Activated naive CD8-positive, alpha-beta T cell treated with anti-CD3 and anti-CD28 coated beads, Interleukin-2, amount 50 U/mL, for 16 hours (primary cell): ENCODE data around the gene NAA11.

Experiments
- DNase-seq: peaks from one replicate; pipeline ENCODE4 v3.0.0-alpha.2; 2020; ENCODE audit warnings: low read depth, low spot score

NAA11 gene

DNA sequence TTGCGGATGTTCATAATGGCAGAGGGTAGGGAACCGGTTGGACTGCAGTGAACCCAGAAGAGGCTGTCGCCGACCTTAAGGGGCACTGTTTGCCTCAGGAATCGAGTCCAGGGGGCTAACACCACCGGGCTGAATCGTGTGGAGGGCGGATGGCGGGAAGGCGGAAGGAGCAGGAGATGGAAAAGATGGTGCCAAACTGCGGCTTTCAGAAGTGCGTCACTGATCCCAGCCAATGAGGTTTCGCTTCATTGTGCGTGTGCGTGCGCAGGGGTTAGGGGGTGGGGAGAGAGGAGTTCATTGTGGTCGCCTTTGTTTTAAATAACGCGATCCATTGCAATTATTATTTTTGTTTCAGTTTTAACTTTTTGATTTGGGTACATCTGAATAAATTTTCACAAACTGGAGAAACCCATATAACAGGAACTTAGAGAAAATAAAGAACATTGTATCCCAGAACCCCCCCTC, at the start of gene NAA11:
NAA11 (minus strand) TSS at position 198 of the 465 bp plus-strand sequence; CDS start at position 14, 184 bp downstream.
- DNase-seq: no peak

DNA sequence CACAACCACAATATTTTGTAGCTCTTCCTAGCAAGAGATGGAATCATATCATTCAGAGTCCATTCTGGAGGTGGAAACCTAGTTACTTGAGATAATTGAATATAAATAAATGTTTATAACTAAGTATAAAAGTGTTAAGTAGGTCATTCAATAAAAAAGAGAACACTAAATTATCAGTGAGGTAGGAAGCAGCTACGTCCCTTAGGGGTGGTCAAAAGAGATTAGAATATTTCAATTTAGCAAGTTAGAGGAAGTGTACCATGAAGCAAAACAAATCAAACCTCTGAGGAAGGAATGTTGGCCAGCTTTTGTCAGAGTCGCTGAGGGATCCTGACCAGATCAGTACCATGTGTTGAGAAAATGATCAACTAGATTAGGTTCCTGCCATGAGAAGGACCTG, 44.2 kb upstream of the NAA11 start:
- DNase-seq: no peak

DNA sequence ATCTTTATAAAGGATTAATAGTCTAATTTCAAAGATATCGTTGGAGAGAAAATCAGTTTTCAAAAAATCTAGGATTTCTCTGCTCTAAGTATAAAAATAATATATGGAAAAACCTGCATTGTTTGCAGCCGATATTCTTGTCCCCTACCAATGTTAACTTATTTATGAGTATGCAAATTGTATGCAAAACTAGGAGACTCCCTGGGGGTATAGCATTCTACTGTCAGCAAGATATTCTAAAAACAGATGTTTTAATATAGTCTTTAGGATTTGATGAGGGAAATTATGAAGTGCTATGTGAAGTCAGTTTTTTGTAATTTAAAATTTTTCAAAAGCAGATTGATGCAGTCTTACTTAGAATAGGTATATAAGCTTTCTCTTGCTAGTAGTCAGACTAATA, 41.2 kb upstream of the NAA11 start:
- DNase-seq: no peak

DNA sequence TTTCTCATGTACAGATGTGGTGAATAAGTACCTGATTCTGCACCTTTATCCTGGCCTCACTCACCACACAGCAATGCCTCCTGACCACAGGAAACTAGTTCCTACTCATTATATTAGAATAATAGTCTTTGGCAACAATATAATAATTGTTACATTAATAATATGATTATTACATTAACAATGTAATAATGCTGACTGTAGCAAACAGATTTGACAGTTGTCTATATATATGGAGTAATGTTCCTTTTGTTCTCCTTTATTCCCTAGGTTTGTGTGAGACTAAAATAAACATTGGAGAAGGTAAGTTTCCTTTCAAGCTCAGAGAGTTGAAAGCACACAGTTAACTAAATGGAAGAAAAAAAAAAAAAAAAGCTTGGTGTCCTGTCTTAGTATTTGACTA, 40.6 kb upstream of the NAA11 start:
- no peak for DNase-seq

DNA sequence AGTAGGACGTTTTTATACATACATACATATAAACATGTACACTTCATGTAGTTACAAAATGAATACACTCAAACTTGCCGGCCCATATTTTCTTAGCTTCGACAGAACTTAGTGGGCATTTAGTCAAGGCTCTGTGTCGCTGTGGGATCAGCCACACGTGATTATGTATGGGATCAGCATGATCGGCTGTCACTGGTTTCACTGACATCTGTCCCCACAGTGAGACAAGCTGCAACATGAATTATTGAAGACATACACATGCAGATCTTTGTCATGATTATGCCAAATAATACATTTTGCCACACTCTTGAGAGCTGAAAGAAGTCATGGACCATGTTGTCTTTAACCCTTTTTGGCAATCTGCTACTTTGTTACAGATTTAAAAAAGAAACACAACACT, 38.2 kb upstream of the NAA11 start:
- no peak for DNase-seq

DNA sequence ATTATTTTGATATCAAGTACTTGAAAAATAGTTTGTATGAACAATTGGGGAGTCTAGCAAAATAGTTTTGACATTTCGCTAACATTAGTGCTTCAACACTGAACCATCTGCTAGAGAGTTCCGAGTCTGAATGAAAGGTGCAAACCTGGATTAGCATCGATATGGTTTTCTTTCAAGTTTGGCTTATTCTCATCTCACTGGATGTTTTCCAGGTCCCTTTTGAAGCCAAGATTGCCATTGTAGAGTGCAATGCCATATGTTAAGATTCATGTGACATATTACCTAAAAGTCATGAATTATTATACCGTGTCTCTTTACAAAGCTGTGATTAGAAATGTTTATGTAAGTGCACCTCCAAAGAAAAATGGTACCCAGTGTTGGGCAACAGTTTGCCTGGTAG, 36.8 kb upstream of the NAA11 start:
- no peak for DNase-seq

DNA sequence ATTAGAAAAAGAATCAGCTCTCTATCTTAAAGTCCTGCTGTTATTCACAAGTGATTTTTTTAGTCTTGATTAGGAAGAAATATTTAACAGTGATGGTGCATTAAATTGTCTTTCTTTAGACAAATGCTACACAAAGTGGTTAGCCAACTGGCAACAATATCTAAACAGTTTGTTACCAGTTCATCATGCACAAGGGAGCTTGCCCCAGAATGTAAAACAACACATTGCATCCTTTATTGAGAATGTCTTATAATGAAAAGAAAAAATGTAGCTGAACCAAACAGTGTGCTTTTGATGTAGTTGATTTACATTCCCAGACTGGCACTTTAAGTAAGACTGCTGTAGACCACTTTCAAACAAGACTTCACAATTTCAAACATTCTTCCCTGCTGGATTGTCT, 34.1 kb upstream of the NAA11 start:
- DNase-seq: no peak

DNA sequence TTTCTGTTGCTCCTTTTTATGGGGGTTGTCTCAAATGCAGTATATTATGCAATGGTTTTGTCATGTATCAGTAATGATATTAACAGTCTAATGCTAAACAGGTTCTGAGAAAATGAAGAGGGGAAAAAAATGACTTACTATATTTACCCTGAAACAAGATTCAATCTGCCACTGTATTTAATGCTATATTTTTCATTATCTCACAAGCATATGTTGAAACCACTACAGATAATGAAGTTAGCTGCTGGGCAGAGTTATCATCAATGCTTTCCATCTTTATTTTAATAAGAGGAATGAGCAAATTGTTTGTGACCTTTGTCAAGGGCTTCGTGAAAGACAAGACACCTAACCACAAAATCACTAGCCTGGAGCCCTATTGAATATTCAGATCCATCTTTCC, 32.6 kb upstream of the NAA11 start:
- no peak for DNase-seq

DNA sequence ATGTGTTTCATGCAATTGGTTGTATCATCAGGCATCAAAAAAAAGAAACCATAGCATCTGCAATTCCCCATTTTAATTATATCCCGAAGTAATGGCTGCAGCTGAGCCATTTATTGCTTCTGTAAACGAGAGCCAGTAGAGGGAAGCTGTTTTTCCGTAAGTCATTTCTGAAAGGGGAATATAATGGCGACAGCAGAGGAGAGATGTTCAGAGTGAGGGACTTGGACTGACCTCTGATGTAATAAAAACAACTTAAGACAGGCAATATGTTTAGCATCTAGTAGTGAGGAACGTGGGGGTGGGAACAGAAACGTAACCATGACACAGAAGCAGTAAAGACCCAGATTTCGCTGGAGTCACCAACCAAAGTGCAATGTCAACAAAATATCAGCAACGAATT, 31.5 kb upstream of the NAA11 start:
- no peak for DNase-seq

DNA sequence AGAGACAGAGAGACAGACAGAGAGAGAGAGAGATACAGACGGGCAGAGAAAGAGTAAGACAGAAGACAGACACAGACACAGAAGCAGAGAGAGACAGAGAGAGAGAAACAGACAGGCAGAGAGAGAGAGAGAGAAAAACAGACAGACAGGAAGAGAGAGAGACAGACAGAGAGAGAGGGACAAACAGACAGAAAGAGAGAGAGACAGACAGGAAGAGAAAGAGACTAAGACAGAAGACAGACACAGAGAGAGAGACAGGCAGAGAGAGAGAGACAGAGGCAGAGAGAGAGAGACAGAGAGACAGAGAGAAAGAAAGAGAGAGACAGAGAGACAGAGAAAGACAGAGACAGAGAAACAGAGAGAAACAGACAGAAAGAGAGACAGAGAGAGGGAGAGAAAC, 27.2 kb upstream of the NAA11 start:
- DNase-seq: no peak

DNA sequence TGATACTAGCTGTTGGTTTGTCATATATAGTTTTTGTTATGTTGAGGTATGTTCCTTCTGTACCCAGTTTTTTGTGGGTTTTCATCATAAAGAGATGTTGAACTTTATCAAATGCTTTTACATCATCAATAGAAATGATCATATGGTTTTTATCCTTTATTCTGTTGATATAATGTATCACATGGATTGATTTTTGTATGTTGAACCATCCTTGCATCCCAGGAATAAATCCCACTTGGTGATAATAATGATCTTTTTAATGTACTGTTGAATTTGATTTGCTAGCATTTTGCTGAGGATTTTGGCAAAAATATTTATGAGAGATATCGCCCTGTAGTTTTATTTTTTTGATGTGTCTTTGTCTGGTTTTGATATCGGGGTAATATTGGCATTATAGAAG, 22.5 kb upstream of the NAA11 start:
- no peak for DNase-seq

DNA sequence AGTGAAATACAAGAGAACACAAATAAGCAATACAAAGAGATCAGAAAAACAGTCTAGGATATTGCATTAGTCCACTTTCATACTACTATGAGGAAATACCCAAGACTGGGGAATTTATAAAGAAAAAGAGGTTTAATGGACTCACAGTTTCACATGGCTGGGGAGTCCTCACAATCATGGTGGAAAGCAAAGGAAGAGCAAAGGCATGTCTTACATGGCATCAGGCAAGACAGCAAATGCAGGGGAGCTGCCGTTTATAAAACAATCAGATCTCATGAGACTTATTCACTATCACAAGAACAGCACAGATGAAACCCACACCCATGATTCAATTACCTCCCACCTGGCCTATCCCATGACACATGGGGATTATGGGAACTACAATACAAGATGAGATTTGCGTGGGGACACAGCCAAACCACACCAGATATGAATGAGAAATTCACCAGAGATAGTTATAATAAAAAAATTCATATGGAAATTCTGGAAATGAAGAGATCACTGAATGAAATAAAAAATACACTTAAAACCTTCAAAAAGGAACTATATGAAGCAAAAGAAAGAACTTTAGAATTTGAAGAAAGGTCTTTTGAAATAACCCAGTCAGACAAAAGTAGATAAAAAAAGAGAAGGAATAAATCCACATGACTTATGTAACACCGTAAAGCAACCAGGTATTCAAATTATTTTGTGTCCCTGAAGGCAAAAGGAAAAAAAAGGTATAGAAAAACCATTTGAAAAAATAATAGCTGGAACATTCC, 16.2 kb upstream of the NAA11 start:
- no peak for DNase-seq

DNA sequence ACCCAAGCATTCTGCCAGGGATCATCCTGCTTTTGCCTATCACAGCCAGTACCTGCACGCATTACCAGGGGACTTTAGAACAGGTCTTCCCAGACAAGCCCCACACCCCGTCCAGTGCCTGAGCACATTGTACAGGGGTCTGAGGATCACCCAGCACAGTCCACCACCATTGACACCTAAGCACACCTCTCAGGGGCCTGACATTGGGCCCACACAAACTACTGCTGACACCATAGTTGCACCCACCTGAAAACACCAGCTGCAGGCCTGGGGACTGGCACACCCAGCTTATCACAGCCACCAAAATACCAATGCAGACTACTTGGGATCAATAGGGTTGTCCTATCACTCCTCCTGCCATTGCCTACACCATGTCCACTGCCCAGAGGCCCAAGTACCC, 14.7 kb upstream of the NAA11 start:
- no peak for DNase-seq

DNA sequence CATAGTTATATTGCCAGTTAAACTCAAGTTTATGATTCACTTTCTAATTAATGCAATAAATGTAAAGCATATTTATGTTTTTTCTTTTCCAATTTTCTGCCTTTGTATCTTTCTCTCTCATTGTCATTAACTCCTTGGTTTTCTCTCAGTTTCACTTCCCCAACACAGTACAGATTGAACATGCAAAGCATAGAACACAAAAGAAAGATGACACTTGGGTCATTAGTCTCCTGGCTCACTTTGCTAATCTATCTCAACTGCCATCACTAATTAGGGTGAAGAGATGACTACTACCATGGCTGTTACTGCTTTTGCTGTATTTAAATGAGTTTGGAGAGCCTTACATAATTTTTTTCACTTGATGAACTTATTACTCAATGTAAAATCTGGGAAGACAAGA, 12.3 kb upstream of the NAA11 start:
- no peak for DNase-seq

DNA sequence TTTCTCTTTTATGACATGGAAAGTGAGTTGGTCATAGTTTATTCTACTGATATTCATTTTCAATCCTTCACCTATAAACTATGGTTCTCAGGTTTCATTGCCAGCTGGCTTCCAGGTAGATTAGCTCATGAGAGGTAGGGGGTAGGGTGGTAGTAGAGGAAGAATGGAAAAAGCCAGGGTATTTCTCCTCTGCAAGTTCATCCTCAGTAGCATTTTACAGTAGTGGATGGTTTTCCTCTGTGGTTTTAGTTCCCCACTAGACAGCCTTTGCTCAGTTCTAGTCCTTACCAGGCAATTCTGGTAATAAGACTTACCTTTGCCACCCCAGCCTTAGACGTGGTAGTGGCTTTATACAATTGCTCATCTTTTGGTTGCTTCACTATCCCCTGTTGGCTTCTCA, 8.9 kb upstream of the NAA11 start:
- DNase-seq: no peak

DNA sequence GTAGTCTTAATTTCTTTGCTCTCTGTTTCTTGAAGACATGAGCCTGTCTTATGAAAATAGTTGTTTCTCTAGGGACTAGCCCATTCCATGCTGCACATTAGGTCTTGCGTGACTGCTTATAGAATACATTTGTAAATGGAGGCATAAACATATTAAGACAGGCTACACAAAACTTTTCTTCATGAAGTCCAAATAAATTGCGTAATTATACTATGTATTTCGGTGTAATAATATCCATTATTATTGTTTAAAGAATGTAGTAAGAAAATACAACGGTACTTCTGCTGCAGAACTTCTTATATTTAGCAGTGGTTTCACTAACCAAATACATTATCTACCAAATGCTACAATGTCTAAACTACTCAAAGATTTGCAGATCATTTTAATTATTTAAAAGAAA, 8.5 kb upstream of the NAA11 start:
- DNase-seq: no peak

DNA sequence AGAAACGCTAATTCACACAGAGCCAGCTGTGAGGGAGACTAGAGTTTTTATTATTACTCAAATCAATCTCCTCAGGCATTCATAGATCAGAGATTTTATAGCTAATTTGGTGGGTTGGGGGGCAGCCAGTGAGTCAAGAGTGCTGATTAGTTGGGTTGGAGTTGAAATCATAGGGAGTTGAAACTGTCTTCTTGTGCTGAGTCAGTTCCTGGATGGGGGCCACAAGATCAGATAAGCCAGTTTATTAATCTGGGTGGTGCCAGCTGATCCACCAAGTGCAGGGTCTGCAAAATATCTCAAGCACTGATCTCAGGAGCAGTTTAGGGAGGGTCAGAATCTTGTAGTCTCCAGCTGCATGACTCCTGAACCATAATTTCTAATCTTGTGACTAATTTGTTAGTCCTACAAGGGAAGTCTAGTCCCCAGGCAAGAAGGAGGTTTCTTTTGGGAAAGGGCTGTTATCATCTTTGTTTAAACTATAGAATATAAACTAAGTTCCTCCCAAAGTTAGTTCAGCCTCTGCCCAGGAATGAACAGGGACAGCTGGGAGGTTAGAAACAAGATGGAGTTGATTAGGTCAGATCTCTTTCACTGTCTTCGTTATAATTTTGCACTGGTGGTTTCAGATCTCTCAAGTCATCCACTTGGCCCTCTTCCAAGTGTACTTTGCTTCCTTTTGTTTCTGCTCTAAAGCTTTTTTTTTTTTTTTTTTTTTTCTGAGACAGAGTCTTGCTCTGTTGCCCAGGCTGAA, 5.4 kb upstream of the NAA11 start:
- no peak for DNase-seq

DNA sequence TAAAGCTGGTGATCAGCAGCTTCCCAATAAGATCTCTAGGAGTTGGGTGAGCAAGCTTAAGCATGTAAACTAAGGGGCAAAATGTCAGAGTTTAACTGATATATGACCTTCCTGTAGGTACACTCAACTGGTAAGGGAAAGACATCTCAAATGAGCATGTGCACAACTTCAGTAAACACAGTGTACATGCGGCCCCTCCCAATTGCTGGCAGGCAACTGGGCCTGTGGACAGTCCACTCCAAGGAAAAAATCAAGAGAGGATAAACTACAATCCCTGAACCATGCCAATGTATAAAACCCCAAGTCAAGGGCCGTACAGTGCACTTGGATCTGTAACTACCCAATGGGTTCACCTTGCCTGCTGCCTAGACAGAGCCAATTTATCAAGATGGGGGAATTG, 4.9 kb upstream of the NAA11 start:
- DNase-seq: no peak

DNA sequence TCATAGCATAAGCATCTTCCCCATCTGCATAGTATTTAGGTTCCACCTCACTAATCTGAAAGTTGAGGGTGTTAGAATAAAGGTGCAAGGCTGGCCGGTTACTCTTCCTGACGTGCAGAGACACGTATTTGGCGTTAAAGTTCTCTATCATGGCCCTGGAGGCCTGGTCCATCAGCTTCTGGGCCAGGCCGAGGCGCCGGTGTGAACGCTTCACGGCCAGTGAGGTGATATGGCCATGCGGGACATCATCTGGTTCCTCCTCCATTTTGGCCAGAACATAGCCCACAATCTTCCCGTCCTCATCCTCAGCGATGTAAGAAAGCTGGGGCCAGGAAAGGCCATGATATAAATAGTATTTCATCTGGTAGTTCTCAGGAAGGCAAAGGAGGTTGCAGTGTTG, 425 bp downstream of the NAA11 start:
- no peak for DNase-seq

DNA sequence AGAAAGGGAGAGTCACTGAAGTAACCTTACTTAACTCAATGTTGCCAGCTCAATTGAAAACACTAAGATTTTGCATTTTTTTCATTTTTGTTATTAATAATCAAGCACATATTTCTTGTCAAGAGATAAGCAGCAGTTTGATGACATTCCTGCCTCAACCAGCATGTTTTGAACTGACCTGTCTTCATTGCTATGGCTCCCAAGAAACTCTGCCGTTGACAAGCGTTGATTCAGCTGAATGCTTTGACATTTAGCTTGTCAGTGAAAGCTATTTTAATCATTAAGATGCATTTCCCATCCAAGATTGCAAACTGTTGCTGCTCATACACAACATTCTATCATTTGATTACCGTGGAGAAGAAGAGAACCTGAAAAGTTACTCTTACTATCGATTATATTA, 5.9 kb downstream of the NAA11 start:
- no peak for DNase-seq

DNA sequence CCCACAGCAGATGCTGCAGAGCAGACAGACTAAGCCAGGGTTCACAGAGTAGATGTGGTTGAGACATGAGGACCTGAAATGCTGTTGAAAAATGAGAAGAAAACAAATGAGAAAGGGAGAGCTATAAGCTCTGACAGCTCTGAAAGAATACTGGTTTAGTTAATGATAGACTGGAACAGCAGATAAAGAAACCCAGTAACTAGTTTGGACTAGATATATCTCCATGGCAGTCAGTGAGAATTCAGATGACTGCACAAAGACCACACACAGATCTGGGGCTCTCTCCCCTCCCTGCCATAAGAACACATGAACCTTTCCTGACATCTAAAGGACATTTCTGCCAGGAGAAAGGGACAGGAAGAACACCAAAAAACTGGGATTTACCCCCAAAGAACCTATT, 8.2 kb downstream of the NAA11 start:
- DNase-seq: no peak

DNA sequence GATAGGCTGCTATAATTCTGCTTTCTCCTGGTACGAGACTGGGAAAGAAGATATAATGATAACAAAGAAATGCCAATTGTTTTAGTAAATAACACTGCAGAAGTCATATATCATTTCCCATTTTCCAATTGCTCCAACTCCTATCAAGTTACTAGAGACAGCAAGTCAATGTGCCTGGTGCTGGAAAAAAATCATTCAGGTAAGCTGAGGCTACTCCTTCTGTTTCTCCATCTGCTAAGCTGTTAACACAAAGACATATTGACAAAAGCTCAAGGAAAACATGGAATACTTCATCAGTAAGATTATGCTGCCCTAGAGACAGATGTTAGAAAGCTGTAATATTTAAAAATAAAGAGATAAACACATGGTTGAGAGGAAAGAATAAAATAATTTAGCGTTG, 10.0 kb downstream of the NAA11 start:
- no peak for DNase-seq

DNA sequence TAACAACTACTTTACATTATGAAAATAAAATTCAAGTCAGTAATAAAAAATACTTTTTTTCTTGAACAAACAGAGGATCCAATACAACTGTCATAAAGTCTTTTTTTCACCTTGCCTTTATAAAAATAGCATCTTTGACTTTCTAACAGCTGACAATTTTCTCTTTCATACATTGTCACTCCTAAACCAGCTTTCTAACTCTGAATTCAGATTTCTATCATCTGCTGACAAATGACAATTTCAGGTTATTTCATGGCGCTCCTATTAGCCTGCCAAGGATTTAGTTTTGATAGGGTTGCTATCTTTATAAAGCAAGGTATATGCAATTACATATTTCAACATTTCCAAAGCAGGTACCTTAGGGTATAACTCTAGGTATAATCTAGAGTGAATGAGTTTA, 14.6 kb downstream of the NAA11 start:
- no peak for DNase-seq
